AML-193 (cell line): Measurements from ENCODE around the gene TMEM63B.
A peak's percentile ranks its signal among the peaks of the same experiment; 100 is the strongest.

Experiments
- DNase-seq, 2 experiments: peaks; one replicate each; lab custom pipeline; 2025; lab: John Stamatoyannopoulos, UW

TMEM63B gene

DNA sequence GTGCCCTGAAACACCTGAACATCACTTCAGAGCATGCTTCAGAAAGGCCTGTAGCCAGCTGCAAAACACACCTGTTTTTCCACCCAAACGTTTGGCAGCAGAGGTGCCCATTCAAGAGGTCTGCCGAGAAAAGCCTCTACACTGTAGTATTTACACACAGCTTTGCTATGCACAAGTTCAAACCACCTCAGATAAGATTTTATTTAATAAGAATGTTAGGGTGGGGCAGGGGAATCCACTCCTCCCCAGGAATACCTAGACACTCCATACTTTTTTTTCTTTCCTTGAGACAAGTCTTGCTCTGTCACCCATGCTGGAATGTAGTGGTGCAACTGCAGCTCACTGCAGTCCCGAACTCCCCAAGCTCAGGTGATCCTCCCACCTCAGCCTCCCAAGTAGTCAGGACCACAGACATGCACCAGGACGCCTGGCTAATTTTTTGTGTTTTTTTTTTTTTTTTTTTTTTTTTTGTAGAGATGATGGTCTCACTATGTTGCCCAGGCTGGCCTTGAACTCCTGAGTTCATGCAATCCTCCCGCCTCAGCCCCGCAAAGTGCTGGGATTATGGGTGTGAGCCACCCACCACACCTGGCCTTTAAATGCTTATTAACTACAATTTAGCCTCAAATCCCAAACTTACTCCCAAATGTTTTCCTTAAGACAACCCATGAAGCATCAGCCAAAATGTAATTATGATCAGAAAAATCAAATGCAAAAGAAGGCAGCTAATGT lies 9.8 kb upstream of the TMEM63B start:
- DNase-seq, result no peak

DNA sequence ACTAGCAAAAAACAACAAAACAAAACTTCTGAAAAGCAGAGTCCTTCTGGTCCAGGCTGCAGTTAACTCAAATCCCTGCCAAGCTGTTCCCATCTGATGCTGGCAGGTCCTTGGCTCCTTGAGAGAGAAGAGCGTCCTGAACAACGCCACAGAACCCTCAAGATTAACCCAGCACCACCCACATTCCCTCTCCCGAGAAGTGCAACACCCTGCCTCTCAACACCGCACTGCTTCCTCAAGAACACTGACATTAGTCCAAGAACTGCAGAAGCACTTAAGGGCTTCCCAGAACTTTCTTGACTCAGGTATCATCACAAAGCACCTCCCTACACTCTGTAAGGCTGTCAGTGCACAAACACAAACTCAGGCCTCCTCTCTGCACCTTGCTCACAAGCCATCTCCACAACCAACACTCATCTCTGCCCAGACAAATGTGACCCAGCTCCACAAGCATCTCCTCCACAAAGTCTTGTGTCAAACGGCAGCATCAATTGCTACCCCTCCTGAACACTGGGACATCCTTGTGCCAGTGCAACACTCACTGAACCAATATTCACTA lies 7.6 kb upstream of the TMEM63B start:
- no peak for DNase-seq

DNA sequence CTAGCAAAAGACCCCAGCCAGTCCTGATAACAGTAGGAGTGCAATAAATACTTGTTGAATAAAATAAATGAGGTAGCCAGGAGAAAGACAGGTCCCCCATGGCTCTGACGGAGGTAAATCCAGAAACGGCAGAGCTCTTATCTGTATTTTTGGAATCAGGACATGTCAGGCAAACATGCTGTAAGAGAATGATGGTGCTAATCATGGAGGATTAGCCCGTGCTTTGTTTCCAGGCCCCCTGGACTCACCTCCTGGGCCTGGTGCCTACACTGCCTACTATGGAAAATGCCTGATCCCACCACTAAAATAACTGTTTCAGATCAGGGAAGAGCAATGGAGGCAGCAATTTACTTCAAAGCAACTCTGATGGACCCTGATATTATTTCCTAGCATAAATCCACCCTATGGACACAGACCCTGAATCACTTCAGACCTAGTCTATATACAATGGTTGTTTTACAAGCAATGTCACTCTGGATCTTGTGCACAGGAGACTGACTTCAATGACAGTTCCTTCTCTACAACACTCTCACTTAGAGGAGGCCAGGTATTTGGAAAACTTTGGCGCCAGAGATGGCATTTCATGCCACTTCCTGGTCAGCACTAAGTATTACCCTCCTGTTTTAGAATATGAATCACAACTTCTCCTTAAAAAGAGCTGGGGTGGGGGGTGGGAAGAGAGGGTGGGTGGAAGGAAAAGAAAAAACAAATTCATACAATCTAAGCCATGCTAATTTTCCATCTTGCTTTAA lies 6.5 kb upstream of the TMEM63B start:
- no peak for DNase-seq

GRCh38 chr6:44122801-44123200 lies 4.6 kb upstream of the TMEM63B start:
- peak; percentile 40 to 56 for DNase-seq

- no peak for DNase-seq
These were observed 3.8 kb upstream of the TMEM63B start for GRCh38 chr6:44123544-44123943.

- peak; percentile 44 to 49 for DNase-seq
These were observed 819 bp upstream of the TMEM63B start for GRCh38 chr6:44126320-44127149.

DNA sequence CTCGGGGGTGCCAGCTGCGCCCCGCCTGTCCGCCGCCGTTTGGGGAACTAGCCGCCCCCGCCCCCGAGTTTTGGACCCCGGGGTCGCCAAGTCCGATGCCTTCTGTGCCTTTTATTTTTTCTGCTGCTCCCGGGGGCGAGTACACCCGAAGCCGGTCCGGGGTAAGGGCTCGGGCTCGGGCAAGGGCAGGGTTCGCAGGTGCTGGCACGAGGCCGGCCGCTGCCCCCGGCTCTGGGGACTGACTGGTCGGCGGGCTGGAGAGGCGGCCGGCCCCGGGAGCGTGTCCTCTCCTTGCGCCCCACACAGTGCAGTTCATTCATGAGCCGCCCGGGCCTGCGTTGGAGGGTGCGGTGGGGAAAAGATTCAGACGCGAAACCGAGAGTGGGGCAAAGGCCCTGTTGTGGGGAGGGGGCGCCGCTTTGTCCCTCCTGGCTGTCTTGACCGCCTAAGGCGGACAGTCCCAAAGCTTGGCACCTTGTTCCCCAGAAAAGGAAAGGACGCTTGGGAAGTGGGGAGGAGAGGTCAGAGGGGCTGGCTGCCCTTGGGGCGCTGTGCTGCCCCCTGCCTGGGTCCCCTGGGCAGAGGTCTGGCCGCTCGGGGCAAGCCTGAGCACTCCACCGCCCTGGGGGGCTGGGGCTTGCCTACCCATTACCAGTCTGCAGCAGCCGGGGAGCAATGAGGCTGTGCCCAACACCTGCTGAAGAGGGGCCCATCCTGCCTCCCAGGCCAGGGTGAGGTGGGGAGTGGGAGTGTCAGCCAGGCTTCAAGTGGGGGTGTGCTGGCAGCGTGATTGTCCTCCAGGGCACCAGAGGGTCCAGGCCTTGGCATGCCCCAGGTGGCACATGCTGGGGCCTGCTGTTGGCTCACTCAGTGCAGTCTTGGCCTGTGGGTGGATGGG lies 915 bp downstream of the TMEM63B start:
- DNase-seq, result peak; percentile 38 to 57

DNA sequence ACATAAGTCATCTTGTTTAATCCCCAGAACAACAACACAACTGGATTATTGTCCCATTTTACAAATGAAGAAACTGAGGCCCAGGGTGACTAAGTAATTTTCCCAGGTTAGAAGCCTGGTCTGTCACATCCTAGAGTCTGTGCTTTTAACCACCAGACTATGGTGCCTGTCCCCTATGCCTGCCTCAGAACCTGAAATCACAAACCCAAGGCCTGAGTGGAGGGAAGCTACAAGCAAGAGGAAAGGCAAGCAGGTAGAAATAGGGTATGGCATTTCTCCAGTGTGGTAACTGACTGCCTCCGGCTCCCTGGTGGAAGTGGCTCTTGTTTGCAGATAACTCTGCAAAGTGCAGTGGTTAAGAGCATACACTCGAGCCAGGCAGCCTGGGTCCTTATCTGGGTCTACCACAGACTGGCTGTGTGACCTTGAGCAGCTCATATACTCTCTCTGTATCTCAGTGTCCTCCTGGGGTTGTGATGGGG lies 2.5 kb downstream of the TMEM63B start:
- no peak for DNase-seq

DNA sequence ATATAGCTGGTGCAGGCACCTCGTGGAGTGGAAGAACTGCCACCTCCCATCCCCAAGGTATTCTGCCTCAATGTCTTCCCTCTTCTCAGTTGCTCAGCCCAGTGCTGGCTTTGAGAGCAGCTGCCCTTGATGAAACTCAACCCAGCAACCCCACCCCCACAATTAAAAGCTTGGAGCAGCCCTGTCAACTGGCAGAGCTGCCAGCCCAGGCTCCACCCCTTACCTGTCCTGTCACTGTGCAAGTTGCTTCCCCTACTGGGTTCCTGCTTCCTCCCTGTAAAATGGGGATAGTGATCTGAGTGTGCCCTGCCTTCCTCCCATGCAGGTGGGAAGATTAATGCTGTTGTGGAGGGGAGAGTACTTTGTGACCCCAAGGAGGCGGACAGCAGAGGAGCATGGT lies 4.5 kb downstream of the TMEM63B start:
- DNase-seq, result no peak

GRCh38 chr6:44132476-44132875 lies 5.1 kb downstream of the TMEM63B start:
- no peak for DNase-seq

GRCh38 chr6:44133003-44133931 lies 5.9 kb downstream of the TMEM63B start:
- no peak for DNase-seq

GRCh38 chr6:44133981-44134711 lies 6.8 kb downstream of the TMEM63B start:
- no peak for DNase-seq

- no peak for DNase-seq
These were observed 7.9 kb downstream of the TMEM63B start for GRCh38 chr6:44135173-44135758.

DNA sequence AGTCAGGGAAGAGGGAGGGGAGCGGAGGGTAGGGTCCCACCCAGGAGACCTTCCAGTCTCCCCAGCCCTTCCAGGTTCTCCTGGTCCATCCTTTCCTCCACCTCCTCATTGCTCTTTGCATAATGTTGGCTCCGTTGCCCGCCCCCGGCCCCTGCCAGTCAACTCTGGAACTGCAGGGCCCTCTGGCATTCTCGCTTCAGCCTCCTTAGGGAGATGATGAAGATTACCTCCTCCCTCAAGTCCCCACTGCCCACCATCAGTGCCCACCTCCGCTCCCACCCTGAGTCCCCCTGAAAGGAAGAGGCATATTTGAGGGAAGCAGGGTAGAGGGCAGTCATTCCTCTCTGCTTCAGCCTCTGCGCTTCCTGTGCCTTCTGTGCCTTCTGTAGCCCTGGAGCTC lies 8.5 kb downstream of the TMEM63B start:
- no peak for DNase-seq

- no peak for DNase-seq
These were observed 11.5 kb downstream of the TMEM63B start for GRCh38 chr6:44138717-44139350.

GRCh38 chr6:44139351-44139743 lies 12.0 kb downstream of the TMEM63B start:
- no peak for DNase-seq

GRCh38 chr6:44142835-44143234 lies 15.5 kb downstream of the TMEM63B start:
- DNase-seq, result no peak

GRCh38 chr6:44143731-44144130 lies 16.4 kb downstream of the TMEM63B start:
- no peak for DNase-seq
